G401 (cell line): ENCODE data around the gene ANO10. TPM values are rescaled to one million over a fixed set of nuclear protein-coding genes. Genes with fewer than 3 reads are reported as not detected.

Experiments used
- DNase-seq: peaks from one replicate; pipeline ENCODE4 v3.0.0-alpha.2; 2015; ENCODE audit warnings: low spot score
- in situ Hi-C: cut with HindIII; loops from 2 replicates; pipeline ENCODE4 v1.10.0; 2016; ENCODE audit warnings: low sequenced_read_pairs, mixed read lengths
- total RNA-seq: library from RNA; depleted of rRNA; stranded (reverse); fragments of >200 nt; shearing (Covaris generic); gene quantifications from 2 replicates; pipeline ENCODE4 v1.2.3, GENCODE V29; 2014

The ANO10 gene
- total RNA-seq, 1 experiment from 2014 or later = 24.1 TPM

- peak; percentile 26 for DNase-seq
- in situ Hi-C loops = no loop called here
Measured at GRCh38 chr3:43400167-43400566, 221.6 kb downstream of the ANO10 start.

- in situ Hi-C loops = no loop called here
- no peak for DNase-seq
Measured at GRCh38 chr3:43399034-43399433, 222.8 kb downstream of the ANO10 start.

- no peak for DNase-seq
- in situ Hi-C loops = no loop called here
Measured at GRCh38 chr3:43394041-43394554, 227.7 kb downstream of the ANO10 start.

GRCh38 chr3:43391621-43392020 lies 230.2 kb downstream of the ANO10 start:
- in situ Hi-C loops = no loop called here
- DNase-seq = no peak

GRCh38 chr3:43390255-43390588 lies 231.6 kb downstream of the ANO10 start:
- no peak for DNase-seq
- in situ Hi-C loops = no loop called here

GRCh38 chr3:43389388-43390254 lies 232.2 kb downstream of the ANO10 start:
- in situ Hi-C loops = no loop called here
- DNase-seq = no peak

GRCh38 chr3:43388915-43389314 lies 232.9 kb downstream of the ANO10 start:
- DNase-seq = no peak
- in situ Hi-C loops = no loop called here

GRCh38 chr3:43388175-43388574 lies 233.6 kb downstream of the ANO10 start:
- in situ Hi-C loops = no loop called here

GRCh38 chr3:43379343-43379742 lies 242.5 kb downstream of the ANO10 start:
- in situ Hi-C loops = no loop called here
- DNase-seq = no peak

More at GRCh38 chr3:43388175-43388574, 233.6 kb downstream of the ANO10 start:
- DNase-seq = no peak

- in situ Hi-C loops = no loop called here
- peak; percentile 40 for DNase-seq
Measured at GRCh38 chr3:43378066-43378935, 243.5 kb downstream of the ANO10 start.

GRCh38 chr3:43373560-43373928 lies 248.3 kb downstream of the ANO10 start:
- DNase-seq = no peak
- in situ Hi-C loops = no loop called here

- no peak for DNase-seq
- in situ Hi-C loops = no loop called here
Measured at GRCh38 chr3:43372809-43373559, 248.8 kb downstream of the ANO10 start.

GRCh38 chr3:43372007-43372740 lies 249.6 kb downstream of the ANO10 start:
- no peak for DNase-seq
- in situ Hi-C loops = no loop called here

GRCh38 chr3:43371494-43371893 lies 250.3 kb downstream of the ANO10 start:
- DNase-seq = no peak
- in situ Hi-C loops = no loop called here

- DNase-seq = no peak
- in situ Hi-C loops = no loop called here
Measured at GRCh38 chr3:43370293-43370980, 251.4 kb downstream of the ANO10 start.

GRCh38 chr3:43369404-43370292 lies 252.2 kb downstream of the ANO10 start:
- DNase-seq = peak; percentile 32
- in situ Hi-C loops = no loop called here

GRCh38 chr3:43366885-43367284 lies 254.9 kb downstream of the ANO10 start:
- in situ Hi-C loops = no loop called here
- peak; percentile 38 for DNase-seq
